ENCODE results near the gene SNX8.

Gene SNX8

DNA sequence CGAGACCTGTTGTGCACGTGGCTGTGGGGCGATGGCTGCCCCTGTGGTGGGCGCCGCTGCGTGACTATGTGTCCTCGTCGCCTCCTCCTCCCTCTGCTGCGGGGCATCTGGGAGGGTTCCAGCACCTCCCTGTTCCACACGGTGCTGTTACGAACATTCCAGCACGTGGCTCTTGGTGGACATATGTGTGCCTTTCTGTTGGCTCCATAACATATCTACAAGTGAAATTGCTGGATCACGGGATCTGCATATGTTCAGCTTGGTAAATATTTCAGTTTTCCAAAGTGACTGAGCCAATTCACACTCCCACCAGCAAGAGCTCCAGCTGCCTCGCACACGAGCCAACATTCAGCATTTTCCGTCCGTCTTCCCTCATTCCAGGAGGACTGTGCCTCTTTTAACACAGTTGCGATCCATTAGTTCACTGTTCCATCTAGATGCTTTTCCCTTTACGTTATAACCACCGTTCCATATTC, 25.1 kb downstream of the SNX8 start:
- DNase-seq, result no peak
- H3K4me3 Mint-ChIP-seq, result no peak overlapping the region
- ATAC-seq, result no peak
- peaks cover 5% of the 10 kb centered on the region for H3K4me1 Mint-ChIP-seq
- no peaks in the 10 kb centered on the region for H3K27me3 Mint-ChIP-seq
- H3K9me3 Mint-ChIP-seq, result no peaks in the 10 kb centered on the region
- peaks cover 2% of the 10 kb centered on the region for H3K36me3 Mint-ChIP-seq (ENCODE audit: low read depth)
- peak overlapping the region; percentile 18 for H3K27ac Mint-ChIP-seq

DNA sequence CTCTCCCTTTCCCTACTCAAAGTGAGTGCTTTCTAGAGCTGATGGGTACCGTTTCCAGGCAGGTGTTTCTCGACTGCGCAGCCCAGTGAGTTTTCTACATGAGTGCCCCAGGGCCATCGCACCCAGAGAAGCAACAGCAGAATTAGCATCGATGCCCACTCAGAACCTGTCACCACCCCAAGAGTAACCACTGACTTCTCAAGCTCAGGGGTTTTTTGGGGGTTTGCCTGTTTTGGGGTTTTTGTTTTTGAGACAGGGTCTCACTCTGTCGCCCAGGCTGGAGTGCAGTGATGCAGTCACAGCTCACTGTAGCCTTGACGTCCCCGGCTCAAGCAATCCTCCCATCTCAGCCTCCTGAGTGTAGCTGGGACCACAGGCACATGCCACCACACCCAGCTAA, 25.7 kb downstream of the SNX8 start:
- H3K9me3 Mint-ChIP-seq, result no peaks in the 10 kb centered on the region
- H3K36me3 Mint-ChIP-seq (ENCODE audit: low read depth), result peaks cover 2% of the 10 kb centered on the region
- DNase-seq (no peak), ATAC-seq (peak; percentile 65)
- peak overlapping the region; percentile 18 for H3K27ac Mint-ChIP-seq
- H3K27me3 Mint-ChIP-seq, result no peaks in the 10 kb centered on the region
- peaks cover 5% of the 10 kb centered on the region for H3K4me1 Mint-ChIP-seq
- no peak overlapping the region for H3K4me3 Mint-ChIP-seq

DNA sequence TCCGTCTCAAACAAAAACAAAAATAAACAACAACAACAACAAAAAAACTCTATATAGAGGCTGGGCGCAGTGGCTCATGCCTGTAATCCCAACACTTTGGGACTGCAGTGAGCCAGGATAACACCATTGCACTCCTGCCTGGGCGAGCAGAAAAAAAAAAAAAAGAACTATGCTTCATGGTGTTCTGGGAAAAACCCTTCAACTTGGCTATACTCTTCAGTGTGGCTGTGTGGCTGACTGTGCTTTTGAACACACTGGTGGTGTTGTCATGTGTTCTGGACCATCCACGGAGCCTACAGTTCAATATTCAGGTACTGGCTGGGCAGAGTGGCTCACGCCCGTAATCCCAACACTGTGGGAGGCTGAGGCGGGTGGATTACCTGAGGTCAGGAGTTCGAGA, 26.5 kb downstream of the SNX8 start:
- DNase-seq, result no peak
- Mint-ChIP-seq H3K27me3 (no peaks in the 10 kb centered on the region), H3K4me3 (no peak overlapping the region), H3K9me3 (no peaks in the 10 kb centered on the region), H3K36me3 (ENCODE audit: low read depth) (peaks cover 2% of the 10 kb centered on the region), H3K27ac (no peak overlapping the region), H3K4me1 (peaks cover 5% of the 10 kb centered on the region)
- no peak for ATAC-seq

- ATAC-seq (no peak), DNase-seq (no peak)
- no peaks in the 10 kb centered on the region for H3K27me3 Mint-ChIP-seq
- no peaks in the 10 kb centered on the region for H3K9me3 Mint-ChIP-seq
- H3K4me3 Mint-ChIP-seq, result no peak overlapping the region
- H3K27ac Mint-ChIP-seq, result no peak overlapping the region
- peaks cover 7% of the 10 kb centered on the region for H3K4me1 Mint-ChIP-seq
- no peaks in the 10 kb centered on the region for H3K36me3 Mint-ChIP-seq (ENCODE audit: low read depth)
These were observed 31.2 kb downstream of the SNX8 start for GRCh38 chr7:2283074-2283473.

- peaks cover under 1% of the 10 kb centered on the region for H3K36me3 Mint-ChIP-seq (ENCODE audit: low read depth)
- H3K27ac Mint-ChIP-seq, result no peak overlapping the region
- no peak for ATAC-seq
- no peak for DNase-seq
- H3K9me3 Mint-ChIP-seq, result no peaks in the 10 kb centered on the region
- H3K27me3 Mint-ChIP-seq, result no peaks in the 10 kb centered on the region
- H3K4me1 Mint-ChIP-seq, result peaks cover 4% of the 10 kb centered on the region
- no peak overlapping the region for H3K4me3 Mint-ChIP-seq
These were observed 32.0 kb downstream of the SNX8 start for GRCh38 chr7:2282185-2282751.

DNA sequence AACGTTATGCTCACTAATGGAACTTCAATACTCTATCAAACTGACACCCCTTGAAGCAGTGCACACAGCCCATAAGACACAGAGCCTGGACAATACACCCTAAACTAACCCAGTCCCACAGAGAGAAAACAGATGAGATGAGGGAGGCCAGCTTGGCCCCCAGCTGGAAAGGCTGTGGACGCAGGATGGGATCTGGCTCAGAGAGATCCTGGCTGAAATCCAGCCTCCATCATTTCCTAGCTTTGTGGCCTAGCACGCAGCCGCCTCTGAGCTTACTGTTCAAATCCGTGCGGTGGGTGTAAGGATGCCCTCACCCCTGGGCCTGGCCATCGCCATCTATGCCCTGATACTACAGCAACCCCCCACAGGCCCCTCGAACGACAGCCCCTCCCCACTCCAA, 32.7 kb downstream of the SNX8 start:
- peaks cover 4% of the 10 kb centered on the region for H3K4me1 Mint-ChIP-seq
- DNase-seq, result no peak
- ATAC-seq, result no peak
- no peaks in the 10 kb centered on the region for H3K9me3 Mint-ChIP-seq
- peaks cover 3% of the 10 kb centered on the region for H3K36me3 Mint-ChIP-seq (ENCODE audit: low read depth)
- H3K27ac Mint-ChIP-seq, result no peak overlapping the region
- no peaks in the 10 kb centered on the region for H3K27me3 Mint-ChIP-seq
- no peak overlapping the region for H3K4me3 Mint-ChIP-seq

GRCh38 chr7:2280424-2280823, 33.8 kb downstream of the SNX8 start:
- Mint-ChIP-seq H3K27me3 (no peaks in the 10 kb centered on the region), H3K27ac (no peak overlapping the region), H3K9me3 (no peaks in the 10 kb centered on the region), H3K4me1 (peaks cover 4% of the 10 kb centered on the region), H3K36me3 (ENCODE audit: low read depth) (peaks cover 3% of the 10 kb centered on the region), H3K4me3 (no peak overlapping the region)
- ATAC-seq (no peak), DNase-seq (no peak)

DNA sequence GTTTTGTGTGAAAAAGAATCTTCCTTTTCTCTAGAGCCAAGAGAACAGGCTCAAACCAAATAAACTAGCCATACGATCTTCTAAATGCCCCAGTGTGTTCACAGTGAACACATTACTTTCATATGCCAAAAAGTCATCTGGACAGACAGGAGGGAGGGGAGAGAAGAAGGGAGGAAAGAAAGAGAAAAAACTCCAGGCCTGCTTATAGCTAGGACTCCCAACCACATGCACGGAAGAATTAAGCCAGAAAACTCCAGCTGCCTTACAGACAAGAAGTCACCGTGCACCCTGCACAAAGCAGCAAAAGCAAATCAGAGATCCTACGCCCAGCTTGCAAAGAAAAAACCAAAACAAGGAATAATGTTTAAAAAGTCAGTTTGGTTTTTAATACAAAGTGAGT, 34.3 kb downstream of the SNX8 start:
- Mint-ChIP-seq H3K4me3 (no peak overlapping the region), H3K27ac (no peak overlapping the region), H3K4me1 (peaks cover 4% of the 10 kb centered on the region), H3K27me3 (no peaks in the 10 kb centered on the region), H3K36me3 (ENCODE audit: low read depth) (peaks cover 3% of the 10 kb centered on the region), H3K9me3 (no peaks in the 10 kb centered on the region)
- DNase-seq (no peak), ATAC-seq (no peak)

GRCh38 chr7:2278026-2278425, 36.2 kb downstream of the SNX8 start:
- no peak overlapping the region for H3K4me3 Mint-ChIP-seq
- ATAC-seq, result no peak
- no peak overlapping the region for H3K27ac Mint-ChIP-seq
- H3K9me3 Mint-ChIP-seq, result no peaks in the 10 kb centered on the region
- no peak for DNase-seq
- H3K27me3 Mint-ChIP-seq, result no peaks in the 10 kb centered on the region
- H3K4me1 Mint-ChIP-seq, result peaks cover 4% of the 10 kb centered on the region
- peaks cover 4% of the 10 kb centered on the region for H3K36me3 Mint-ChIP-seq (ENCODE audit: low read depth)

- H3K9me3 Mint-ChIP-seq, result no peaks in the 10 kb centered on the region
- H3K27ac Mint-ChIP-seq, result no peak overlapping the region
- no peak for DNase-seq
- peaks cover 9% of the 10 kb centered on the region for H3K36me3 Mint-ChIP-seq (ENCODE audit: low read depth)
- no peak for ATAC-seq
- H3K27me3 Mint-ChIP-seq, result no peaks in the 10 kb centered on the region
- H3K4me1 Mint-ChIP-seq, result peaks cover 4% of the 10 kb centered on the region
- H3K4me3 Mint-ChIP-seq, result no peak overlapping the region
These were observed 38.1 kb downstream of the SNX8 start for GRCh38 chr7:2276107-2276506.

GRCh38 chr7:2275101-2275500, 39.1 kb downstream of the SNX8 start:
- H3K27me3 Mint-ChIP-seq, result no peaks in the 10 kb centered on the region
- peaks cover 9% of the 10 kb centered on the region for H3K36me3 Mint-ChIP-seq (ENCODE audit: low read depth)
- H3K9me3 Mint-ChIP-seq, result no peaks in the 10 kb centered on the region
- H3K4me1 Mint-ChIP-seq, result peaks cover 4% of the 10 kb centered on the region
- DNase-seq (no peak), ATAC-seq (no peak)
- no peak overlapping the region for H3K4me3 Mint-ChIP-seq
- H3K27ac Mint-ChIP-seq, result no peak overlapping the region

- Mint-ChIP-seq H3K4me3 (no peak overlapping the region), H3K9me3 (no peaks in the 10 kb centered on the region), H3K27me3 (no peaks in the 10 kb centered on the region), H3K27ac (no peak overlapping the region), H3K4me1 (peaks cover under 1% of the 10 kb centered on the region), H3K36me3 (ENCODE audit: low read depth) (peaks cover 10% of the 10 kb centered on the region)
- no peak for ATAC-seq
- no peak for DNase-seq
These were observed 39.6 kb downstream of the SNX8 start for GRCh38 chr7:2274666-2275065.

GRCh38 chr7:2273866-2274265, 40.4 kb downstream of the SNX8 start:
- Mint-ChIP-seq H3K9me3 (no peaks in the 10 kb centered on the region), H3K4me3 (no peak overlapping the region), H3K4me1 (no peaks in the 10 kb centered on the region), H3K36me3 (ENCODE audit: low read depth) (peaks cover 13% of the 10 kb centered on the region), H3K27ac (no peak overlapping the region), H3K27me3 (no peaks in the 10 kb centered on the region)
- no peak for ATAC-seq
- no peak for DNase-seq

GRCh38 chr7:2272031-2272430, 42.2 kb downstream of the SNX8 start:
- ATAC-seq (no peak), DNase-seq (no peak)
- Mint-ChIP-seq H3K4me3 (no peak overlapping the region), H3K9me3 (no peaks in the 10 kb centered on the region), H3K27me3 (no peaks in the 10 kb centered on the region), H3K36me3 (ENCODE audit: low read depth) (peaks cover 11% of the 10 kb centered on the region), H3K4me1 (no peaks in the 10 kb centered on the region), H3K27ac (no peak overlapping the region)

DNA sequence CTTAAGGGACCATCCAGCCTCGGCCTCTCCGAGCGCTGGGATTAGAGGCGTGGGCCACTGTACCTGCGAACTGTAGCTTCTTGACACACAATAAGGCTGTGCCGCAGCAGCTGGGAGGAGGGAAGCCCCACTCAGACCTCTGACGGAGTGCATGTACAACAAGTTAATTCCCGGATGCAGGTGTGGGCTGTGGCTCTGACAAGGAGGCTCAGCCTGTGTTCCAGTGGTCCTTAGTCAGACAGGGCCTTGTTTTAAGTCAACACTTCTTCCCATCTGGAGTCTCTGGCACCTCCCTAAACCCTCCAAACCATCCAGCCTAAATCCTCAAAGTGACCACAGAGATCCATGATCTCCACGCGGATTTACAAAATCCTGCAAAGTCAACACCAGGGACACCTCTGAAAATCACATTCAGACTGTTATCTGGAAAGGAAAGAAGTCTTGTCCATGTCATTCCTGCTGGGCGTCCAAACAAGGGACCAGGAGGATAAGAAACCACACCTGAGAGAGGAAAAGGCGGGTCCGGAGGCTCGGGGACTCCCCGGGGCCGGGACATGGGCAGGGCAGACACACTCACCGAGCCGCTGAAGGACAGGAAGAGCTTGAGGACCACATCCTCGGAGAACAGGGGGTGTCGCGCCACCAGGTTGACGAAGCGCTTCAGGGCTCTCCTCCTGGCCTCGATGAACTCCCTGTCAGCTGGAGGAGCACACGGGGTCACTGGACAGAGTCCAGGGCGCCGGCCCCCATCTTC, 42.8 kb downstream of the SNX8 start:
- no peaks in the 10 kb centered on the region for H3K27me3 Mint-ChIP-seq
- no peak overlapping the region for H3K27ac Mint-ChIP-seq
- H3K4me1 Mint-ChIP-seq, result no peaks in the 10 kb centered on the region
- DNase-seq (no peak), ATAC-seq (no peak)
- H3K4me3 Mint-ChIP-seq, result no peak overlapping the region
- peaks cover 15% of the 10 kb centered on the region for H3K36me3 Mint-ChIP-seq (ENCODE audit: low read depth)
- H3K9me3 Mint-ChIP-seq, result no peaks in the 10 kb centered on the region
